Measurements from ENCODE around the gene ENDOV.

Gene ENDOV

DNA sequence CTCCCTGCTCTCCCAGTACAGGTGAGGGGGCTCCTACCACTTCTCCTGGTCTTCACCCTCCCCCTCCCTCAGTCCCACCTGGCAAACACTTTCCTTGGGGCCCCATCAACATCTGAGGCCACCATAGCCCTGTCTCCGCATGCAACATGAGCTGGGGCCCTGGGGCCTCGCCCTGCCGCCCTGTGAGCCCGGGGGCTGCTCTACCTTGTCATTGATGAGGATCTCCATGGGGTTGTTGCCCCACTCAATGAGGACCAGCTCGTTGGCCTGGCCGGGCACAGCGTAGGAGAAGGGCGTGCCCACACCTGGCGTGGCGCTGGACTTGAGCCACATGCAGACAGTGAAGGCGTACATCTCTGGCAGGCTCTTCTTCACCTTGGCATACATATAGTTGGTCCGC, 58.0 kb downstream of the ENDOV start:
- H3K9me3 ChIP-seq: no peaks in the 10 kb centered on the region
- H3K36me3 ChIP-seq (replicated peaks): peaks cover 50% of the 10 kb centered on the region
- DNase-seq (ENCODE audit: low spot score in 2 of 2): no peak
- no peak overlapping the region for H3K4me3 ChIP-seq
- peaks cover 7% of the 10 kb centered on the region; the same call in 1 of the 2 replicates for H3K27me3 ChIP-seq (ENCODE audit: low read depth)
- H3K4me1 ChIP-seq: no peaks in the 10 kb centered on the region
- in situ Hi-C loops (cut with MboI; ENCODE audit: low sequenced_read_pairs): loop anchor here (5.0 kb wide), 1 partner anchor 104 kb away; no protein-coding TSS in a partner anchor

DNA sequence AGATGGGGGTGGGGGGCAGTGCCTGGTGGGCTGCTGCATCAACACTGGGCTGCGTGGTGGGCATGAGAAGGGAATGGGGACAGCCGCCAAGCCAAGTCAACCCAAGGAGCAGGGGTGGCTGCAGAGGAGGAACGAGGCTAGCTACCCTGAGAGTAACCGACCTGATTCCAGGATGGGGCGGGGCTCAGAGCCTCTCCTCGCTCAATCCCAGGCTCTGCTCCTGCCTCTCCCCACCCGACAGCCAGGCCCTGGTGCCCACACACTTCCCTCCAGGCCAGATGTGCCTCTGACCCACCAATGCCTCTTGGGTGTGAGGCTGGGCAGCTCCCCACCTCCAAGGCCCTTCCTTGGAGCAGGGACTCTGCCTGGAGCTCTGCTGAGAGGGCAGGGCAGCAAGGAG, 58.7 kb downstream of the ENDOV start:
- peaks cover 7% of the 10 kb centered on the region; the same call in 1 of the 2 replicates for H3K27me3 ChIP-seq (ENCODE audit: low read depth)
- H3K4me3 ChIP-seq: no peak overlapping the region
- in situ Hi-C loops (cut with MboI; ENCODE audit: low sequenced_read_pairs): loop anchor here (5.0 kb wide), 1 partner anchor 104 kb away; no protein-coding TSS in a partner anchor
- H3K4me1 ChIP-seq: no peaks in the 10 kb centered on the region
- DNase-seq (ENCODE audit: low spot score in 2 of 2): no peak
- no peaks in the 10 kb centered on the region for H3K9me3 ChIP-seq
- peaks cover 45% of the 10 kb centered on the region for H3K36me3 ChIP-seq (replicated peaks)

GRCh38 chr17:80474231-80474960, 59.4 kb downstream of the ENDOV start:
- peaks cover 7% of the 10 kb centered on the region; the same call in 1 of the 2 replicates for H3K27me3 ChIP-seq (ENCODE audit: low read depth)
- no peaks in the 10 kb centered on the region for H3K9me3 ChIP-seq
- H3K4me3 ChIP-seq: peak overlapping the region; percentile 56
- in situ Hi-C loops (cut with MboI; ENCODE audit: low sequenced_read_pairs): loop anchor here (5.0 kb wide), 1 partner anchor 103 kb away; no protein-coding TSS in a partner anchor
- DNase-seq (ENCODE audit: low spot score in 2 of 2): peak; percentile 84 to 89
- H3K4me1 ChIP-seq: no peaks in the 10 kb centered on the region
- peaks cover 39% of the 10 kb centered on the region for H3K36me3 ChIP-seq (replicated peaks)

GRCh38 chr17:80474961-80475909, 60.3 kb downstream of the ENDOV start:
- DNase-seq (ENCODE audit: low spot score in 2 of 2): peak; percentile 22 to 60
- in situ Hi-C loops (cut with MboI; ENCODE audit: low sequenced_read_pairs): loop anchor here (5.0 kb wide), 1 partner anchor 102 kb away; no protein-coding TSS in a partner anchor
- Histone ChIP-seq H3K36me3 (replicated peaks) (peaks cover 32% of the 10 kb centered on the region), H3K27me3 (ENCODE audit: low read depth) (peaks cover 7% of the 10 kb centered on the region; the same call in 1 of the 2 replicates), H3K4me3 (peak overlapping the region; percentile 56), H3K9me3 (no peaks in the 10 kb centered on the region), H3K4me1 (no peaks in the 10 kb centered on the region)

DNA sequence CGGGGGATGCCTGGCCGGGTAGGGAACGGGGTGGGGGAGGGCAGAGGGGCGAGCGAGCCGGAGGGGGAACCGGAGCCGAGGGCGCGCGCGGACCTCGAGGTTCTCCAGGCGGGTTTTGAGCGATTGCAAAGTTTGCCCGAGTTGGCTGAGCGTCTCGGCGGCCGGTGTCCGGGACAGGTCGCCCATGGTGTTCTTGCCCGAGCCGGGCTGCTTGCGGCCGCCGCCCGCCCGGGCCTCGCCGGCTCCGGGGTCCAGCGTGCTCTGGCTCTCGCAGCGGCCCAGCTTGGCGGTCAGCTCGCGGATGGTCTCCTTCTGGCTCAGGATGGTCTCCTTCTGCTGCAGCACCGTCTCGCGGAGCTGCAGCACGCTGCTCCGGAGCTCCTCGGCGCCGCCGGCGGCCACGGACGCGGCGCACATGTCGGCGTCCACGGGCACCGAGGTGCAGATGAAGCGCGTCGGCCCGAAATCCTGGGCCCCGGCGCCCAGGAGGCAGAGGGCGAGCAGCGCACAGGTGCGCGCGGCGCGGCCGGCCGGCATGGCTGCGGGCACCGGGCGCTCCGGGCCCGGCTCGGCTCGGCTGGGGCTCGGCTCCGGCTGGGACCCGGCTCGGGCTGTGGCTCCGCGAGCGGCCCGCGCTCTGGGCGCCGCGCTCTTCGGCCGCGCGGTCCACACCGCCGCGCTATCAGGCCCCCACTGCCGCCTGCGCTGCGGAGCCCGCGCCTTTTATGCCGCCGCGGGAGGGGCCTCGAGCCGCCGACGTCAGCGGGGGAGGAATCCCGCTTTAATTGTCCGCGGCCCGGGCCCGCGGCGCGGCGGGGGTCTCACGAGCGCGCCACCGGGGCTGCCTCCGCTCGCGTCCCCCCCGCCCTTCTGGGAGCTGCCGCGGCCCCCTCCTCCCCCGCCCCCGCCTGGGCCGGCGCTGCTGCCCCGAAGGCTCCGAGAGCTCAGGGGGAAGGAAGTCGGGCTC, 61.2 kb downstream of the ENDOV start, which contains the start of gene NPTX1:
TSS of gene NPTX1 (minus strand) at position 698 of the 967 bp plus-strand sequence. CDS start at position 537, 161 bp downstream.
- peak; percentile 54 to 76 for DNase-seq (ENCODE audit: low spot score in 2 of 2)
- in situ Hi-C loops (cut with MboI; ENCODE audit: low sequenced_read_pairs): no loop called here
- no peaks in the 10 kb centered on the region for H3K9me3 ChIP-seq
- peaks cover 23% of the 10 kb centered on the region for H3K36me3 ChIP-seq (replicated peaks)
- no peaks in the 10 kb centered on the region for H3K4me1 ChIP-seq
- H3K4me3 ChIP-seq: peak within 1 kb of the TSS; percentile 56
- H3K27me3 ChIP-seq (ENCODE audit: low read depth): peaks cover 7% of the 10 kb centered on the region; the same call in 1 of the 2 replicates

- peak; percentile 56 to 79 for DNase-seq (ENCODE audit: low spot score in 2 of 2)
- in situ Hi-C loops (cut with MboI; ENCODE audit: low sequenced_read_pairs): no loop called here
- Histone ChIP-seq H3K27me3 (ENCODE audit: low read depth) (peaks cover 7% of the 10 kb centered on the region; the same call in 1 of the 2 replicates), H3K4me1 (no peaks in the 10 kb centered on the region), H3K4me3 (peak overlapping the region; percentile 45), H3K9me3 (no peaks in the 10 kb centered on the region), H3K36me3 (replicated peaks) (peaks cover 14% of the 10 kb centered on the region)
Measured at GRCh38 chr17:80476877-80477646, 62.1 kb downstream of the ENDOV start.

- peak; percentile 32 to 80 for DNase-seq (ENCODE audit: low spot score in 2 of 2)
Measured at GRCh38 chr17:80477647-80478478, 62.9 kb downstream of the ENDOV start.

GRCh38 chr17:80478487-80479245, 63.7 kb downstream of the ENDOV start:
- no peak overlapping the region for H3K4me3 ChIP-seq
- in situ Hi-C loops (cut with MboI; ENCODE audit: low sequenced_read_pairs): no loop called here
- no peaks in the 10 kb centered on the region for H3K9me3 ChIP-seq
- H3K4me1 ChIP-seq: no peaks in the 10 kb centered on the region
- no peak for DNase-seq (ENCODE audit: low spot score in 2 of 2)
- H3K27me3 ChIP-seq (ENCODE audit: low read depth): peaks cover 7% of the 10 kb centered on the region; the same call in 1 of the 2 replicates
- H3K36me3 ChIP-seq (replicated peaks): no peaks in the 10 kb centered on the region; the same call in 1 of the 2 replicates

More at GRCh38 chr17:80477647-80478478, 62.9 kb downstream of the ENDOV start:
- Histone ChIP-seq H3K27me3 (ENCODE audit: low read depth) (peaks cover 7% of the 10 kb centered on the region; the same call in 1 of the 2 replicates), H3K36me3 (replicated peaks) (peaks cover 7% of the 10 kb centered on the region), H3K4me1 (no peaks in the 10 kb centered on the region), H3K4me3 (peak overlapping the region; percentile 45), H3K9me3 (no peaks in the 10 kb centered on the region)
- in situ Hi-C loops (cut with MboI; ENCODE audit: low sequenced_read_pairs): no loop called here

DNA sequence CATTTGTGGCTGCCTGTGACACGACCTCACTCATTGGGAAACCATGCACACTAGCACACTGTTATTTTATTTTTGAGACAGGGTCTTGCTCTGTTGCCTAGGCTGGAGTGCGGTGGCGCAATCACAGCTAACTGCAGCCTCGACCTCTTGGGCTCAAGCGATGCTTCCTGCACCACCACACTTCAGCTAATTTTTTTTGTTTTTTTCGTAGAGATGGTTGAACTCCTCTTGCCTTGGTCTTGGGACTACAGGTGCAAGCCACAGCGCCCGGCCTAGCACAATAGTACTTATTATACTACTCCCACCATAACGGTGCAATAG, 64.2 kb downstream of the ENDOV start:
- Histone ChIP-seq H3K9me3 (no peaks in the 10 kb centered on the region), H3K27me3 (ENCODE audit: low read depth) (peaks cover 7% of the 10 kb centered on the region; the same call in 1 of the 2 replicates), H3K4me1 (no peaks in the 10 kb centered on the region), H3K4me3 (no peak overlapping the region), H3K36me3 (replicated peaks) (no peaks in the 10 kb centered on the region)
- in situ Hi-C loops (cut with MboI; ENCODE audit: low sequenced_read_pairs): no loop called here
- DNase-seq (ENCODE audit: low spot score in 2 of 2): no peak

- Histone ChIP-seq H3K4me1 (no peaks in the 10 kb centered on the region), H3K4me3 (no peak overlapping the region), H3K36me3 (replicated peaks) (no peaks in the 10 kb centered on the region), H3K9me3 (no peaks in the 10 kb centered on the region), H3K27me3 (ENCODE audit: low read depth) (peaks cover 7% of the 10 kb centered on the region; the same call in 1 of the 2 replicates)
- no peak for DNase-seq (ENCODE audit: low spot score in 2 of 2)
- in situ Hi-C loops (cut with MboI; ENCODE audit: low sequenced_read_pairs): no loop called here
Measured at GRCh38 chr17:80480248-80480647, 65.3 kb downstream of the ENDOV start.

All from HAP-1 (cell line).